ENCODE results near the gene SYT11.

DNA sequence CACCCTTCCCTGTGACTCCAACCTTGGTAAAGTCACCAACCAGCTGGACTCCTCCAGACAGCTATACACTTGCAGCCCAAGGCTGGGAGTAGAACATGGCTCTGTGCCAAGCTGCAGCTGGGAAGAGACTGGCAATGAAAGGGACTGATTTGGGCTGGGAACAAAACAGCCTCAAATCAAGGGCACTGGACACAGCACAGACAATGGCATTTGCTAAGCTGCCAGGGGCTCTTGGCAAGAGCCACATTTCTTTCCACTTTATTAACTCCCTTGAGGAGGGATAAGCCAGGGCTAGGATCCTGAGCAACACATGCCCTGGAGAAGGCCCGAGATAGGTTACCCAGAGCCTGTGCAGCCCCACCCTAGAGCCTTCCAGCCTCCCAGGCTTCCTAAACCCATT is 12.0 kb downstream of the SYT11 start:
- TF ChIP-seq, protein P1, sequence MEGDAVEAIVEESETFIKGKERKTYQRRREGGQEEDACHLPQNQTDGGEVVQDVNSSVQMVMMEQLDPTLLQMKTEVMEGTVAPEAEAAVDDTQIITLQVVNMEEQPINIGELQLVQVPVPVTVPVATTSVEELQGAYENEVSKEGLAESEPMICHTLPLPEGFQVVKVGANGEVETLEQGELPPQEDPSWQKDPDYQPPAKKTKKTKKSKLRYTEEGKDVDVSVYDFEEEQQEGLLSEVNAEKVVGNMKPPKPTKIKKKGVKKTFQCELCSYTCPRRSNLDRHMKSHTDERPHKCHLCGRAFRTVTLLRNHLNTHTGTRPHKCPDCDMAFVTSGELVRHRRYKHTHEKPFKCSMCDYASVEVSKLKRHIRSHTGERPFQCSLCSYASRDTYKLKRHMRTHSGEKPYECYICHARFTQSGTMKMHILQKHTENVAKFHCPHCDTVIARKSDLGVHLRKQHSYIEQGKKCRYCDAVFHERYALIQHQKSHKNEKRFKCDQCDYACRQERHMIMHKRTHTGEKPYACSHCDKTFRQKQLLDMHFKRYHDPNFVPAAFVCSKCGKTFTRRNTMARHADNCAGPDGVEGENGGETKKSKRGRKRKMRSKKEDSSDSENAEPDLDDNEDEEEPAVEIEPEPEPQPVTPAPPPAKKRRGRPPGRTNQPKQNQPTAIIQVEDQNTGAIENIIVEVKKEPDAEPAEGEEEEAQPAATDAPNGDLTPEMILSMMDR (IDR thresholded peaks at IDR 0.05), result no peak
- no peak for TF ChIP-seq ZNF263 (CRISPR knock-in tag; IDR thresholded peaks at IDR 0.05; ENCODE audit: low read depth)
- no peak for TF ChIP-seq JUN (CRISPR knock-in tag; IDR thresholded peaks at IDR 0.05)
- TF ChIP-seq SMAD3 (CRISPR knock-in tag; IDR thresholded peaks at IDR 0.05; ENCODE audit: borderline replicate concordance), result no peak
- no peak for TF ChIP-seq ZNF512 (CRISPR knock-in tag; IDR thresholded peaks at IDR 0.05; ENCODE audit: borderline replicate concordance)
- no peak for TF ChIP-seq RELA (CRISPR knock-in tag; IDR thresholded peaks at IDR 0.05; ENCODE audit: borderline replicate concordance)
- TF ChIP-seq TCF7 (CRISPR knock-in tag; IDR thresholded peaks at IDR 0.05; ENCODE audit: low read depth), result no peak
- no peak for TF ChIP-seq ETV6 (CRISPR knock-in tag; IDR thresholded peaks at IDR 0.05)
- TF ChIP-seq ATF1 (CRISPR knock-in tag; IDR thresholded peaks at IDR 0.05), result no peak
